Omental fat pad (tissue), 4 donors: ENCODE measurements around the gene MMUT. TPM values are rescaled to one million over a fixed set of nuclear protein-coding genes. Genes with fewer than 3 reads are reported as not detected.

Source experiments
- ATAC-seq: fragments of 150-250 bp; one replicate; pipeline ENCODE4 v1.9.1; 2016; ENCODE audit warnings: mild to moderate bottlenecking, moderate library complexity; ENCODE audit not compliant: low FRiP score
- DNase-seq: peaks from one replicate; pipeline ENCODE4 v3.0.0-alpha.2; 2019; ENCODE audit warnings: low spot score
- CTCF ChIP-seq, 3 donors: fragments of 450-650 bp; IDR thresholded peaks; one replicate each; pipeline ENCODE4 v1.5.1; 2016 to 2017; ENCODE audit warnings: antibody characterized with exemption in 3 of 3, mild to moderate bottlenecking in 3 of 3, moderate library complexity in 2 of 3
- total RNA-seq, 4 donors: library from RNA; depleted of rRNA; stranded (reverse); fragments of >200 nt; gene quantifications; one replicate each; pipeline ENCODE4 v1.1.0, GENCODE V29; 2016

Gene MMUT
- total RNA-seq, 4 donors from 2014 or later = 10.8 to 18.1 (median 15.4) TPM

- DNase-seq (no peak), ATAC-seq (no peak)
- no peak for TF ChIP-seq CTCF (IDR thresholded peaks at IDR 0.05)
Observed at GRCh38 chr6:49384904-49385303, 78.1 kb downstream of the MMUT start.

Other genes with a start within 250 kb of the MMUT start
- 1 to 10 TPM; 1.8 to 6.8 (median 4.5) TPM for gene CENPQ, start 117 bp upstream of the MMUT start, total RNA-seq
- not detected for gene GLYATL3, start 36.7 kb upstream of the MMUT start, total RNA-seq
- 10 to 100 TPM in 1 of 4 donors, 1 to 10 TPM in 3; 2.8 to 25.2 (median 4.8) TPM for gene C6orf141, start 87.4 kb upstream of the MMUT start, total RNA-seq
- gene RHAG, start 173.6 kb upstream of the MMUT start, total RNA-seq = not detected